ENCODE measurements around the gene SPATS1. TPM values are rescaled to one million over a fixed set of nuclear protein-coding genes. Genes with fewer than 3 reads are reported as not detected.
"Not testable (repeated sequence)": the region's sequence is repeated elsewhere in the genome, so short reads cannot be mapped to it uniquely, and the experiment has no call there.

Gene SPATS1
- total RNA-seq, 2 experiments from 2014 or later: not detected

- no peaks in the 10 kb centered on the region for H3K4me1 Mint-ChIP-seq (ENCODE audit: low read depth)
- H3K27ac Mint-ChIP-seq: no peak overlapping the region
- peaks cover 14% of the 10 kb centered on the region for H3K27me3 Mint-ChIP-seq (ENCODE audit: low read depth)
- H3K9me3 Mint-ChIP-seq (ENCODE audit: insufficient read depth): no peaks in the 10 kb centered on the region
- no peak overlapping the region for H3K4me3 Mint-ChIP-seq
- ATAC-seq: no peak
- POLR2A ChIA-PET: no interaction called here
- DNase-seq: no peak
- no peaks in the 10 kb centered on the region for H3K36me3 Mint-ChIP-seq (ENCODE audit: low read depth)
- CTCF ChIA-PET: no interaction called here
These were observed 7.6 kb downstream of the SPATS1 start for GRCh38 chr6:44349904-44350649.

- POLR2A ChIA-PET; H3K36me3 Mint-ChIP-seq (ENCODE audit: low read depth); CTCF ChIA-PET: not testable (repeated sequence)
These were observed 8.2 kb downstream of the SPATS1 start for GRCh38 chr6:44350650-44350994.

GRCh38 chr6:44352259-44352658, 9.8 kb downstream of the SPATS1 start:
- Mint-ChIP-seq H3K4me1 (ENCODE audit: low read depth) (no peaks in the 10 kb centered on the region), H3K27me3 (ENCODE audit: low read depth) (peaks cover 14% of the 10 kb centered on the region), H3K4me3 (no peak overlapping the region), H3K27ac (no peak overlapping the region), H3K36me3 (ENCODE audit: low read depth) (no peaks in the 10 kb centered on the region), H3K9me3 (ENCODE audit: insufficient read depth) (no peaks in the 10 kb centered on the region)
- ATAC-seq: no peak
- no peak for DNase-seq
- ChIA-PET POLR2A (no interaction called here), CTCF (interaction anchor here (1.6 kb wide), 1 partner anchor 40 kb away, joined by 5 read pairs; the partner anchor contains the start of gene AARS2)

More at GRCh38 chr6:44350650-44350994, 8.2 kb downstream of the SPATS1 start:
- H3K4me1 Mint-ChIP-seq (ENCODE audit: low read depth); H3K27ac Mint-ChIP-seq; H3K27me3 Mint-ChIP-seq (ENCODE audit: low read depth); H3K9me3 Mint-ChIP-seq (ENCODE audit: insufficient read depth); DNase-seq; H3K4me3 Mint-ChIP-seq; ATAC-seq: not testable (repeated sequence)

GRCh38 chr6:44353336-44353735, 10.9 kb downstream of the SPATS1 start:
- Mint-ChIP-seq H3K4me3 (no peak overlapping the region), H3K4me1 (ENCODE audit: low read depth) (no peaks in the 10 kb centered on the region), H3K36me3 (ENCODE audit: low read depth) (no peaks in the 10 kb centered on the region), H3K9me3 (ENCODE audit: insufficient read depth) (no peaks in the 10 kb centered on the region), H3K27ac (no peak overlapping the region), H3K27me3 (ENCODE audit: low read depth) (peaks cover 17% of the 10 kb centered on the region)
- ChIA-PET POLR2A (no interaction called here), CTCF (interaction anchor here (1.6 kb wide), 1 partner anchor 41 kb away, joined by 5 read pairs; the partner anchor contains the start of gene AARS2)
- no peak for ATAC-seq
- no peak for DNase-seq

- Mint-ChIP-seq H3K27ac (no peak overlapping the region), H3K36me3 (ENCODE audit: low read depth) (no peaks in the 10 kb centered on the region), H3K27me3 (ENCODE audit: low read depth) (peaks cover 19% of the 10 kb centered on the region), H3K9me3 (ENCODE audit: insufficient read depth) (no peaks in the 10 kb centered on the region), H3K4me3 (no peak overlapping the region), H3K4me1 (ENCODE audit: low read depth) (no peaks in the 10 kb centered on the region)
- CTCF ChIA-PET: no interaction called here
- POLR2A ChIA-PET: no interaction called here
- no peak for DNase-seq
- no peak for ATAC-seq
These were observed 13.2 kb downstream of the SPATS1 start for GRCh38 chr6:44355640-44356039.

- no peak overlapping the region for H3K4me3 Mint-ChIP-seq
These were observed 14.0 kb downstream of the SPATS1 start for GRCh38 chr6:44356487-44356886.

GRCh38 chr6:44359973-44360372, 17.5 kb downstream of the SPATS1 start:
- no peaks in the 10 kb centered on the region for H3K36me3 Mint-ChIP-seq (ENCODE audit: low read depth)
- H3K27me3 Mint-ChIP-seq (ENCODE audit: low read depth): peaks cover 19% of the 10 kb centered on the region
- no peak overlapping the region for H3K27ac Mint-ChIP-seq
- DNase-seq (no peak), ATAC-seq (no peak)
- no peak overlapping the region for H3K4me3 Mint-ChIP-seq
- H3K9me3 Mint-ChIP-seq (ENCODE audit: insufficient read depth): no peaks in the 10 kb centered on the region
- POLR2A ChIA-PET: no interaction called here
- H3K4me1 Mint-ChIP-seq (ENCODE audit: low read depth): no peaks in the 10 kb centered on the region
- CTCF ChIA-PET: no interaction called here

More at GRCh38 chr6:44356487-44356886, 14.0 kb downstream of the SPATS1 start:
- Mint-ChIP-seq H3K36me3 (ENCODE audit: low read depth) (no peaks in the 10 kb centered on the region), H3K4me1 (ENCODE audit: low read depth) (no peaks in the 10 kb centered on the region), H3K9me3 (ENCODE audit: insufficient read depth) (no peaks in the 10 kb centered on the region), H3K27ac (no peak overlapping the region), H3K27me3 (ENCODE audit: low read depth) (peaks cover 19% of the 10 kb centered on the region)
- ChIA-PET CTCF (no interaction called here), POLR2A (no interaction called here)
- DNase-seq: no peak
- ATAC-seq: no peak

- ATAC-seq (no peak), DNase-seq (no peak)
- H3K36me3 Mint-ChIP-seq (ENCODE audit: low read depth): no peaks in the 10 kb centered on the region
- peaks cover 10% of the 10 kb centered on the region for H3K27me3 Mint-ChIP-seq (ENCODE audit: low read depth)
- H3K27ac Mint-ChIP-seq: no peak overlapping the region
- H3K4me1 Mint-ChIP-seq (ENCODE audit: low read depth): no peaks in the 10 kb centered on the region
- POLR2A ChIA-PET: no interaction called here
- no peak overlapping the region for H3K4me3 Mint-ChIP-seq
- H3K9me3 Mint-ChIP-seq (ENCODE audit: insufficient read depth): no peaks in the 10 kb centered on the region
- CTCF ChIA-PET: no interaction called here
These were observed 19.5 kb downstream of the SPATS1 start for GRCh38 chr6:44361947-44362346.

GRCh38 chr6:44363377-44363926, 21.0 kb downstream of the SPATS1 start:
- peaks cover 3% of the 10 kb centered on the region for H3K4me1 Mint-ChIP-seq (ENCODE audit: low read depth)
- H3K36me3 Mint-ChIP-seq (ENCODE audit: low read depth): no peaks in the 10 kb centered on the region
- no peak overlapping the region for H3K27ac Mint-ChIP-seq
- no peaks in the 10 kb centered on the region for H3K9me3 Mint-ChIP-seq (ENCODE audit: insufficient read depth)
- no peak for DNase-seq
- ATAC-seq: no peak
- peaks cover 8% of the 10 kb centered on the region for H3K27me3 Mint-ChIP-seq (ENCODE audit: low read depth)
- H3K4me3 Mint-ChIP-seq: no peak overlapping the region
- CTCF ChIA-PET: no interaction called here
- POLR2A ChIA-PET: no interaction called here

GRCh38 chr6:44366781-44367180, 24.3 kb downstream of the SPATS1 start:
- Mint-ChIP-seq H3K36me3 (ENCODE audit: low read depth) (no peaks in the 10 kb centered on the region), H3K4me3 (no peak overlapping the region), H3K9me3 (ENCODE audit: insufficient read depth) (no peaks in the 10 kb centered on the region), H3K27ac (no peak overlapping the region), H3K4me1 (ENCODE audit: low read depth) (peaks cover 3% of the 10 kb centered on the region), H3K27me3 (ENCODE audit: low read depth) (peaks cover 6% of the 10 kb centered on the region)
- DNase-seq (no peak), ATAC-seq (no peak)
- ChIA-PET CTCF (no interaction called here), POLR2A (no interaction called here)

GRCh38 chr6:44367681-44368080, 25.2 kb downstream of the SPATS1 start:
- ATAC-seq (no peak), DNase-seq (no peak)
- Mint-ChIP-seq H3K4me3 (no peak overlapping the region), H3K4me1 (ENCODE audit: low read depth) (peaks cover 3% of the 10 kb centered on the region), H3K9me3 (ENCODE audit: insufficient read depth) (no peaks in the 10 kb centered on the region), H3K36me3 (ENCODE audit: low read depth) (no peaks in the 10 kb centered on the region), H3K27ac (no peak overlapping the region), H3K27me3 (ENCODE audit: low read depth) (peaks cover 7% of the 10 kb centered on the region)
- POLR2A ChIA-PET: no interaction called here
- CTCF ChIA-PET: no interaction called here

GRCh38 chr6:44373051-44373450, 30.6 kb downstream of the SPATS1 start:
- ChIA-PET CTCF (no interaction called here), POLR2A (no interaction called here)
- ATAC-seq (no peak), DNase-seq (no peak)
- Mint-ChIP-seq H3K9me3 (ENCODE audit: insufficient read depth) (no peaks in the 10 kb centered on the region), H3K27ac (no peak overlapping the region), H3K27me3 (ENCODE audit: low read depth) (peaks cover 20% of the 10 kb centered on the region), H3K4me1 (ENCODE audit: low read depth) (peaks cover 4% of the 10 kb centered on the region), H3K36me3 (ENCODE audit: low read depth) (no peaks in the 10 kb centered on the region), H3K4me3 (no peak overlapping the region)

- Mint-ChIP-seq H3K9me3 (ENCODE audit: insufficient read depth) (no peaks in the 10 kb centered on the region), H3K4me3 (no peak overlapping the region), H3K4me1 (ENCODE audit: low read depth) (peaks cover 4% of the 10 kb centered on the region), H3K27me3 (ENCODE audit: low read depth) (peaks cover 18% of the 10 kb centered on the region), H3K36me3 (ENCODE audit: low read depth) (no peaks in the 10 kb centered on the region), H3K27ac (no peak overlapping the region)
- ATAC-seq (no peak), DNase-seq (no peak)
- CTCF ChIA-PET: no interaction called here
- POLR2A ChIA-PET: no interaction called here
These were observed 31.3 kb downstream of the SPATS1 start for GRCh38 chr6:44373787-44374186.
